ENCODE measurements around the gene GABRG3.

GRCh38 chr15:26945046-26945445, 25.9 kb upstream of the GABRG3 start:
- TF ChIP-seq POLR2A (IDR thresholded peaks at IDR 0.05; ENCODE audit: low read depth, low read length): no peak
- TF ChIP-seq POLR2AphosphoS5 (IDR thresholded peaks at IDR 0.05; ENCODE audit: low read depth, low read length): no peak
- TF ChIP-seq SPI1 (IDR thresholded peaks at IDR 0.05; ENCODE audit: low read depth, low read length): no peak
- TF ChIP-seq TAF1 (IDR thresholded peaks at IDR 0.05; ENCODE audit: low read depth, low read length): no peak
- TF ChIP-seq PAX5 (IDR thresholded peaks at IDR 0.05; ENCODE audit: insufficient read depth, low read length, severe bottlenecking): no peak

All from GM12891 (cell line).